ENCODE results near the gene COPB2. TPM values are rescaled to one million over a fixed set of nuclear protein-coding genes. Genes with fewer than 3 reads are reported as not detected.

Gene COPB2
- 132 TPM for polyA plus RNA-seq
- long read RNA-seq, donor 1, transcript COPB2-201 (22 exons, 3,360 nt) = major isoform, 5 of 9 reads
- long read RNA-seq, donor 1, partial matches to known transcripts = 0 of 9 reads
- long read RNA-seq, donor 1, other reads (novel, unspliced or antisense) = 0 of 9 reads
- long read RNA-seq, donor 2, transcript COPB2-201 (22 exons, 3,360 nt) = major isoform, 12 of 35 reads
- long read RNA-seq, donor 2, partial matches to known transcripts = 19 of 35 reads
- long read RNA-seq, donor 2, other reads (novel, unspliced or antisense) = 0 of 35 reads
- long read RNA-seq, donor 3 = 0 reads
- long read RNA-seq, donor 4 = 0 reads
- long read RNA-seq, donor 5, transcript COPB2-201 (22 exons, 3,360 nt) = major isoform, 12 of 14 reads
- long read RNA-seq, donor 5, partial matches to known transcripts = 0 of 14 reads
- long read RNA-seq, donor 5, other reads (novel, unspliced or antisense) = 0 of 14 reads
- long read RNA-seq, donor 6, transcript COPB2-201 (22 exons, 3,360 nt) = major isoform, 17 of 198 reads
- long read RNA-seq, donor 6, partial matches to known transcripts = 109 of 198 reads
- long read RNA-seq, donor 6, other reads (novel, unspliced or antisense) = 68 of 198 reads
- long read RNA-seq, donor 7, partial matches to known transcripts = 13 of 19 reads
- long read RNA-seq, donor 7, other reads (novel, unspliced or antisense) = 0 of 19 reads
- long read RNA-seq, donor 8, transcript COPB2-201 (22 exons, 3,360 nt) = major isoform, 17 of 41 reads
- long read RNA-seq, donor 8, partial matches to known transcripts = 18 of 41 reads
- long read RNA-seq, donor 8, other reads (novel, unspliced or antisense) = 0 of 41 reads
- long read RNA-seq, donor 9, transcript COPB2-201 (22 exons, 3,360 nt) = major isoform, 8 of 25 reads
- long read RNA-seq, donor 9, partial matches to known transcripts = 15 of 25 reads
- long read RNA-seq, donor 9, other reads (novel, unspliced or antisense) = 0 of 25 reads
- long read RNA-seq, donor 10, transcript COPB2-201 (22 exons, 3,360 nt) = major isoform, 18 of 34 reads
- long read RNA-seq, donor 10, partial matches to known transcripts = 11 of 34 reads
- long read RNA-seq, donor 10, other reads (novel, unspliced or antisense) = 0 of 34 reads
- long read RNA-seq, donor 11, transcript COPB2-201 (22 exons, 3,360 nt) = major isoform, 14 of 15 reads
- long read RNA-seq, donor 11, partial matches to known transcripts = 0 of 15 reads
- long read RNA-seq, donor 11, other reads (novel, unspliced or antisense) = 0 of 15 reads

GRCh38 chr3:139389552-139390368 lies at the start of gene COPB2:
Gene COPB2 (minus strand): TSS chr3:139389647. CDS start chr3:139389550, 97 bp downstream.
- peak within 1 kb of the TSS; percentile 91 for H3K27ac ChIP-seq (ENCODE audit: low read length)
- H3K27me3 ChIP-seq (ENCODE audit: control insufficient read depth, insufficient read depth, low read length) = no peaks in the 10 kb centered on the region
- DNase-seq = peak; percentile 99 to 100
- H3K4me3 ChIP-seq (ENCODE audit: low read length) = peak within 1 kb of the TSS; percentile 85
- no peaks in the 10 kb centered on the region for H3K36me3 ChIP-seq (ENCODE audit: control insufficient read depth, insufficient read depth, low read length)
- WGBS (ENCODE audit: insufficient coverage, low lambda C conversion rate) = no CpG with 5 or more reads among the region's 52 CpGs
- H3K4me1 ChIP-seq (ENCODE audit: control insufficient read depth, insufficient read depth, low read length) = peaks cover 10% of the 10 kb centered on the region
- no peaks in the 10 kb centered on the region for H3K9me3 ChIP-seq (ENCODE audit: control insufficient read depth, low read depth, low read length)

- Histone ChIP-seq H3K9me3 (ENCODE audit: control insufficient read depth, low read depth, low read length) (no peaks in the 10 kb centered on the region), H3K36me3 (ENCODE audit: control insufficient read depth, insufficient read depth, low read length) (no peaks in the 10 kb centered on the region), H3K27ac (ENCODE audit: low read length) (peak overlapping the region; percentile 79), H3K4me1 (ENCODE audit: control insufficient read depth, insufficient read depth, low read length) (peaks cover 16% of the 10 kb centered on the region), H3K27me3 (ENCODE audit: control insufficient read depth, insufficient read depth, low read length) (no peaks in the 10 kb centered on the region), H3K4me3 (ENCODE audit: low read length) (no peak overlapping the region)
- WGBS (ENCODE audit: insufficient coverage, low lambda C conversion rate) = no CpG with 5 or more reads among the region's 6 CpGs
- peak; percentile 62 to 78 for DNase-seq
Measured at GRCh38 chr3:139434764-139435307, 45.4 kb upstream of the COPB2 start.

GRCh38 chr3:139434228-139434627 lies 44.8 kb upstream of the COPB2 start:
- no CpG with 5 or more reads among the region's 1 CpG for WGBS (ENCODE audit: insufficient coverage, low lambda C conversion rate)
- no peaks in the 10 kb centered on the region for H3K27me3 ChIP-seq (ENCODE audit: control insufficient read depth, insufficient read depth, low read length)
- peak overlapping the region; percentile 60 for H3K27ac ChIP-seq (ENCODE audit: low read length)
- H3K36me3 ChIP-seq (ENCODE audit: control insufficient read depth, insufficient read depth, low read length) = no peaks in the 10 kb centered on the region
- H3K9me3 ChIP-seq (ENCODE audit: control insufficient read depth, low read depth, low read length) = no peaks in the 10 kb centered on the region
- H3K4me3 ChIP-seq (ENCODE audit: low read length) = no peak overlapping the region
- H3K4me1 ChIP-seq (ENCODE audit: control insufficient read depth, insufficient read depth, low read length) = peaks cover 16% of the 10 kb centered on the region
- DNase-seq = no peak

GRCh38 chr3:139433089-139433488 lies 43.6 kb upstream of the COPB2 start:
- DNase-seq = no peak
- Histone ChIP-seq H3K27me3 (ENCODE audit: control insufficient read depth, insufficient read depth, low read length) (no peaks in the 10 kb centered on the region), H3K36me3 (ENCODE audit: control insufficient read depth, insufficient read depth, low read length) (no peaks in the 10 kb centered on the region), H3K4me3 (ENCODE audit: low read length) (no peak overlapping the region), H3K27ac (ENCODE audit: low read length) (no peak overlapping the region), H3K9me3 (ENCODE audit: control insufficient read depth, low read depth, low read length) (no peaks in the 10 kb centered on the region), H3K4me1 (ENCODE audit: control insufficient read depth, insufficient read depth, low read length) (peaks cover 17% of the 10 kb centered on the region)
- WGBS (ENCODE audit: insufficient coverage, low lambda C conversion rate) = no CpG with 5 or more reads among the region's 1 CpG

GRCh38 chr3:139430493-139430892 lies 41.0 kb upstream of the COPB2 start:
- H3K4me3 ChIP-seq (ENCODE audit: low read length) = no peak overlapping the region
- H3K4me1 ChIP-seq (ENCODE audit: control insufficient read depth, insufficient read depth, low read length) = peaks cover 19% of the 10 kb centered on the region
- no peaks in the 10 kb centered on the region for H3K27me3 ChIP-seq (ENCODE audit: control insufficient read depth, insufficient read depth, low read length)
- H3K27ac ChIP-seq (ENCODE audit: low read length) = no peak overlapping the region
- no peak for DNase-seq
- H3K36me3 ChIP-seq (ENCODE audit: control insufficient read depth, insufficient read depth, low read length) = peaks cover 3% of the 10 kb centered on the region
- no peaks in the 10 kb centered on the region for H3K9me3 ChIP-seq (ENCODE audit: control insufficient read depth, low read depth, low read length)

GRCh38 chr3:139427283-139428060 lies 38.0 kb upstream of the COPB2 start:
- peaks cover 9% of the 10 kb centered on the region for H3K36me3 ChIP-seq (ENCODE audit: control insufficient read depth, insufficient read depth, low read length)
- peak; percentile 73 to 78 for DNase-seq
- H3K4me1 ChIP-seq (ENCODE audit: control insufficient read depth, insufficient read depth, low read length) = peaks cover 4% of the 10 kb centered on the region
- no peak overlapping the region for H3K4me3 ChIP-seq (ENCODE audit: low read length)
- WGBS (ENCODE audit: insufficient coverage, low lambda C conversion rate) = no CpG with 5 or more reads among the region's 7 CpGs
- no peaks in the 10 kb centered on the region for H3K9me3 ChIP-seq (ENCODE audit: control insufficient read depth, low read depth, low read length)
- H3K27ac ChIP-seq (ENCODE audit: low read length) = no peak overlapping the region
- H3K27me3 ChIP-seq (ENCODE audit: control insufficient read depth, insufficient read depth, low read length) = no peaks in the 10 kb centered on the region

GRCh38 chr3:139425745-139426400 lies 36.4 kb upstream of the COPB2 start:
- H3K4me1 ChIP-seq (ENCODE audit: control insufficient read depth, insufficient read depth, low read length) = peaks cover 4% of the 10 kb centered on the region
- no peak for DNase-seq
- 80% methylated on average over 1 of the region's 5 CpGs for WGBS (ENCODE audit: insufficient coverage, low lambda C conversion rate)
- H3K27ac ChIP-seq (ENCODE audit: low read length) = no peak overlapping the region
- H3K9me3 ChIP-seq (ENCODE audit: control insufficient read depth, low read depth, low read length) = no peaks in the 10 kb centered on the region
- H3K36me3 ChIP-seq (ENCODE audit: control insufficient read depth, insufficient read depth, low read length) = peaks cover 9% of the 10 kb centered on the region
- no peaks in the 10 kb centered on the region for H3K27me3 ChIP-seq (ENCODE audit: control insufficient read depth, insufficient read depth, low read length)
- no peak overlapping the region for H3K4me3 ChIP-seq (ENCODE audit: low read length)

- DNase-seq = no peak
- Histone ChIP-seq H3K9me3 (ENCODE audit: control insufficient read depth, low read depth, low read length) (no peaks in the 10 kb centered on the region), H3K4me3 (ENCODE audit: low read length) (no peak overlapping the region), H3K27me3 (ENCODE audit: control insufficient read depth, insufficient read depth, low read length) (no peaks in the 10 kb centered on the region), H3K36me3 (ENCODE audit: control insufficient read depth, insufficient read depth, low read length) (peaks cover 9% of the 10 kb centered on the region), H3K4me1 (ENCODE audit: control insufficient read depth, insufficient read depth, low read length) (peaks cover 4% of the 10 kb centered on the region), H3K27ac (ENCODE audit: low read length) (no peak overlapping the region)
- WGBS (ENCODE audit: insufficient coverage, low lambda C conversion rate) = no CpG with 5 or more reads among the region's 2 CpGs
Measured at GRCh38 chr3:139423232-139423631, 33.8 kb upstream of the COPB2 start.
